NT2/D1 (cell line): ENCODE results near the gene MBNL1.

Experiments
- SUZ12 ChIP-seq: IDR thresholded peaks from 2 replicates; pipeline ENCODE4 v1.6.1; 2011; ENCODE audit not compliant: insufficient read length, insufficient read depth; ENCODE audit errors: extremely low read depth
- YY1 ChIP-seq: IDR thresholded peaks from 2 replicates; pipeline ENCODE4 v1.6.1; 2011; ENCODE audit not compliant: insufficient read length, insufficient read depth
- ZNF274 ChIP-seq: IDR thresholded peaks from 2 replicates; pipeline ENCODE4 v1.6.1; 2011; ENCODE audit warnings: mild to moderate bottlenecking, low read depth, low read length

GRCh38 chr3:152480282-152480953 is 211.7 kb downstream of the MBNL1 start:
- TF ChIP-seq SUZ12 (no peak), ZNF274 (no peak), YY1 (no peak)
